GM12892 (cell line): ENCODE measurements around the gene PRPF31.

Experiments
- POLR2A ChIP-seq: IDR thresholded peaks from 2 replicates; pipeline ENCODE4 v1.6.1; 2011; ENCODE audit warnings: low read depth, low read length, control low read depth
- POLR2AphosphoS5 ChIP-seq: IDR thresholded peaks from 2 replicates; pipeline ENCODE4 v1.6.1; 2011; ENCODE audit warnings: low read depth, low read length, control low read depth

GRCh38 chr19:54152878-54153524, 37.4 kb downstream of the PRPF31 start:
- no peak; the same call in 1 of the 2 replicates for TF ChIP-seq POLR2A
- TF ChIP-seq POLR2AphosphoS5: no peak
